Limb (tissue), 2 donors: ENCODE measurements around the gene PSAP.
A peak's percentile ranks its signal among the peaks of the same experiment; 100 is the strongest.

Source experiments
- DNase-seq, 2 donors: peaks; one replicate each; pipeline ENCODE4 v3.0.0-alpha.2; 2016; ENCODE audit errors: extremely low spot score in 2 of 2

PSAP gene

DNA sequence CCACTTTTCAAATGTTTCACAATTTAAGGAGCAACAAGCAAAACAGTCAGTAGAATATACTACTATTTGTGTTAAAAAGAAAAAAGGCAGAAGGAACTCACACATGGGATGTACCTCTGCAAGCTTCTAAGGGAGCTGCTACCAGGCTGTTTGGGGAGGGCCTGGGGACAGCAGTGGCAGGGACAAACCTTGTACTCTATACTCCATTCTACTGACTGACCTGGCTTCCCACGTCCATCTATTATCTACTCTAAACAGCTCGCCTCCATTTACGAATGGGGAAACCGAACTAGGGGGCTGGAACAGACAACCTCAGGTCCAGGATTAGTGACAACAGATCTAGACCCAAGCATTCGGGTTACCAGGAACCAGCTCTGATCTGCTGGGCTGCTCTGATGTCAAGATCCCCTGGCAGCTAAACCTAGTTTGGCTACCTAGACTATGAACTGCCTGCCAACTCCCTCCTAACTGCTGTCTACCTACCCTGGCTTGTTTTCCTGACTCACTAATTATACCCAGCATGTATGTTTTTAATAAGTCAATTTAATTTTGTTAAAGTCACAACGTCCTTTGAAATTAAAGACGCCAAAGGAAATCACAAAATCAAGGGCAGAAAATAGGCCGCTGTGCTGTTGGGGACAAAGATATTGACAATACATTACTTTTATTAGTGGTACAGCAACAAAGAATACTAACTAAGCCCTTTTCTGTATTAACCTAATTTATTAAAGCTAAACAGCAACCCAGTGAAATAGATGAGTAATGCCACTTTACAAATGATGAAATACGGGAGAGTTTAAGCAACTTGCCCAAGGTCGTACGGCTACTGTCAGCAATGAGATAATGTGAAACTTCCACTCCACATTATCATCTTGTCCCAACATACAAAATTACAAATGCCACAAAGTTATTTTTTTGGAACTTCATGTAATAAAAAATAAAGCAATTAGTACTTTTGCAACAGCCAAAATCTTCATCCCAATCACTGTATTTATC is 5.3 kb downstream of the PSAP start:
- DNase-seq, result no peak

DNA sequence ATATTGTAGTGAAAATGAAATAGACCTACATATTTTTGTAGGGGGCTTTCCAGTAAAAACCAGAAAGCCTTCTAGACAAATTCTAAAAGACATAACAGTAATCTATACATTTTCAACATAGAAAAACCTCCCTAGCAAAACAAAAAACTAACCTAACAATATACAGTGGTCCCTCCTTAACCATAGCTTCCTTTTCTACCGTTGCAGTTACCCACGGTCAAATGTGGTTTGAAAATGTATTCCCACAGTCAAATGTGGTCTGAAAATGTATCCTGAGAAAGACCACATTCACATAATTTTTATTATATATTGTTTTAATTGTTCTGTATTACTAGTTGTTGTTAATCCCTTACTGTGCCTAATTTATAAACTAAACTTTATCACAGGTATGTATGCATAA is 6.4 kb downstream of the PSAP start:
- no peak for DNase-seq

DNA sequence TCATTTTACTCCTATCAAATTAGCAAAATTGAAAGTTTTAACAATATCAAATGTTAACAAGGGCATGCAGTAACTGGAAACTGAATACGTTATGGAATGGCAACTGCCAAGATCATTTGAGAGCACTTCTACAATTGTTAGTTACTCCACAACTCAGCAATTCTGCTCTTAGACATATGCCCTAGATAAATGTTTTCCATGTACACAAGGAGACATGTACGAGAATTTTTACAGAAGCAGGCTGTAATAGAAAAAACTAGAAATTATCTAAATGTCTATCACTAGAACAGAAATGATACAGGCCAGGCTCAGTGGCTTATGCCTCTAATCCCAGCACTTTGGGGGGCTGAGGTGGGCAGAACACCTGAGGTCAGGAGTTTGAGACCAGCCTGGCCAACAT is 7.0 kb downstream of the PSAP start:
- no peak for DNase-seq

DNA sequence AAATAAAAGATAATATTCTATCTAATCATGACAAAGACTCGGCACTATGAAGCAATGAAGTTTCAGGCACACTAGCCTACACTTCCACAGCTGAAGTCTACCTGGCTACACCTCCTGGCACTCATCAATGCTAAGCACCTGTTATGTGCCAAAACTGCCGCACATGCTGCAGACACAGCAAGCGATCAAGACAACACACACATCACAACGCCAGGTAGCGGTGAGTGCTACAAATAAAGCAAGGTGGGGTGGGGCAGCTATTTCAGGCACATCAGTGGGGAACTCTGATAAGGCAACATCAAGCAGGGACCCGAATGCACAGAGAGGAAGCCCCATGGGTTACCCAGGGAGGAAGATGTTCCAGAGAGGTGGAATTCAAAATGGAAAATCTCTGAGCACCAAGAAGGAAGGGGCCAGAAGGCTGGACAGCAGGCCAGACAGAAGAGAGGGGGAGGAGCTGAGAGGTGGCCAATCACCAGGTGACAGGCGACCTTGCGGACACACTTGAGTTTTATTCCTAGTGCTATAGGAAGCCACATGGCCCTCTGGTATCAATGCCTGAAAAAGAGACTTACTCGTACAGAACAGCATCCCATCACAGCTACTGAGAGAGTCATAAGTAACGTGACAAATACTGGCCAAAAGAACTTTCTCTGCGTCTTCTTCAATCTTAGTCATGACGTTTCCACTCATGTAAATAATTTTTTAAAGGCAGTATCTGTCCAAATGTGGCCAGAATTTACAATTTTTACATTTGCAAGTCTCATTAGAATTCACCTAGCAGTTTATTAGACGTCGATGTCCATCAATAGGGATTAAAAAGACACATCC is 8.0 kb downstream of the PSAP start:
- no peak for DNase-seq

DNA sequence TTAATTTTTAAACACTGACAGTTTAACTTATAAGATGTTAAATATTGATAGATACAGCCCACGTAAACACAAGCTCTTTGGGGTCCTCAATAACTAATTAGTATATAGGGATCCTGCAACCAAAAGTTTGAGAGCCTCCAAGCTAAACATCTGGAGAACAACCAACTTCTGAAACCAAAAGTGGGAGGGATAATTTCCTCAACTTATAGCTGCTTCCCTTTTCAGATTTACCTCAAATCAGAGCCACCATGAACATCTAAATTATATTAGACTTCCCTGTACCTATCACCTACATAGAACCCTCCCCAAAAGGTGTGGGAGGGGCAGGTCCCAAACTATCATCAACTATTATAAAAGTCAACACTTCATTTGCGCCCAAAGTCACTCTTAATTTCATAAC is 8.6 kb downstream of the PSAP start:
- DNase-seq, result no peak

DNA sequence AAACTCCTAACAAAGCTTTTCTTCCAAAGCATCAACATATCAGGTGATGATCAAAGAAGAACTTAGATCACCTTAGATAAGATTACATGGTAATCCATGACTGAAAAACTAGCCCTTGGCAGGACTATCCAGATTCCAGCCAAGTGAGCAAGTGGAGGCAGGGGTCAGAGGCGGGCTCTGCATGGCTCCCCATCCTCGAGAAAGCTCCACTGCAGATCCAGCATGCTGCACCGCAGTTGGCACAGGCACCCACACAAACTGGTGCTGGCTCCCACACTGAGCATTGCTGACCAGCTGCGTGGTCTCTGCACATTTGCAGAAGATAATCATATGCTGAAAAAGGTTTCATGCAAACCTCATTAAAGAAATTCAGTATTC is 10.1 kb downstream of the PSAP start:
- DNase-seq, result no peak

DNA sequence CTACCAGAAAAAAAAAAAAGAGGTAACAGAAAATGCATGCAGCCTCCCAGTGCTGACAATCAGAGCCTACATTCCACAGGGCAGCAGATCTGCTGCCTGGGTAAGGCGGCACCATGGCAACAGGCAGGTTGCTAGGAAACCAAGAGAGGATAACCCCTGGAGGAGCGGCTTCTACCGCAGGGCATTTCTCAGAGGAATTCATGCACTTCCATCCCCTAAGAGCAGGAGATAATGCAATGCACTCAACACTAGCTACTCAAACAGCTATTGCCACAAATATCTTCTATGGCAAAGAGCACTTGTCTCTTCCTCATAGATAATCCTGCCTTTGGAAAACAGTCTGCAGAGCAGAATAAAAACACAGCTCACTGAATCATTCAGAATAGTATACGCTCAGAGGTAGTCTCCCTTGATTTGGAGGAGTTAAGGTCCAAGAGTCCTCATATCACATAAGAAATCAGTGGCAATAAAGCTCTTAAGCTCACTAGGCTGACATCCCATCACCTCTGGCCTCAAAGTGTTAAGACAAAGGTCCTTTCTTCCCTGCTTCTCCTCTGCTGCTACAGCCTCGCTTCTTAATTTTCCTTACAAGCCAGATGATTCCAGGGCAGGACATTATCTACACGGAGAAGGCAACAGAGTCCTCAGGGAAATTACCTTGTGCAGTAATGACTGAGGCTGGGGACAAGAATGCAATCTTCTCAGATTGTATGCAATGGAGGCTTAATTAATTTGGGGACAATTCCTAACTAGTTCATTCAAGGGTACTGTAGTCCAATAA is 10.7 kb downstream of the PSAP start:
- DNase-seq, result peak; percentile 53 to 86

DNA sequence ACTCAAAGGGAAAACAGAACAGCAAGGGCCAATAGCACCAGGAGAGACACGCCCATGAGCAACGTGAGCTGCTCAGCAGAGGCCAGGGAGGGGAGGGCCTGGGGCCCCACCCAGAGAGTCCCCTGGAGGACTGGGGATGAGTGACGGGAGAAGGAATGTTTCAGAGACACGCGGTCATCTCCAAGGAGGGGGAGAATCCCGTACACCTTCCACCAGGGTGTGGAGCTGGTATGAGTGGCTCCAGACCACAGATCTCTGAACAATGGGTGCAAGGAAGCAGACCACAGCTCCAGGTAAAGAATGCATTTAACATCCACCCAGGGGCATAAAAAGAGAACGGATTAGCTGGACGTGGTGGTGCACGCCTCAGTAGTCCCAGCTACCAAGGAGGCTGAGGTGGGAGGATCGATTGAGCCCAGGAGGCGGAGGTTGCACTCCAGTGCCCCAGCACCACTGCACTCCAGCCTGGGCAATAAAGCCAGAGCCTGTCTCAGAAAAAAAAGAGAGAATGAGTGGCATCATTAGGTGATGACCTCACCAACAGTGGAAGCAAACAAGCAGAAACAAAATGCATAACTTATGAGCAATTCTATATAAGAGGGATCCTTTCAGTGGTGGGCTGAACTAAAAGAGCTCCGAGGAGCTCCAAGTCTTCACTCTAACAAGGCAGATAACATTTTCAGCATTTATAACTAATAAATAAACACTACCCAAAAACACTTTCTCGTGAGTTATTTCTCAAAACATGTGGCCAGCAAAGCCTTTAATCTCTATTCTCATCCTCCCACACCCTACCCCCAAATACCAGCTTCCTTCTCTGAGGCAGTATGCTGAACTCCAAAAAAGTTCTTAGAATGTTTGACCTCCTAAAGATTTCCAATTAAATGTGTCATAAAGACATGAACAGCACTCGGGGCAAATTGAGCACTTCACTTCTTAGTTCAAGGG is 12.5 kb downstream of the PSAP start:
- no peak for DNase-seq

DNA sequence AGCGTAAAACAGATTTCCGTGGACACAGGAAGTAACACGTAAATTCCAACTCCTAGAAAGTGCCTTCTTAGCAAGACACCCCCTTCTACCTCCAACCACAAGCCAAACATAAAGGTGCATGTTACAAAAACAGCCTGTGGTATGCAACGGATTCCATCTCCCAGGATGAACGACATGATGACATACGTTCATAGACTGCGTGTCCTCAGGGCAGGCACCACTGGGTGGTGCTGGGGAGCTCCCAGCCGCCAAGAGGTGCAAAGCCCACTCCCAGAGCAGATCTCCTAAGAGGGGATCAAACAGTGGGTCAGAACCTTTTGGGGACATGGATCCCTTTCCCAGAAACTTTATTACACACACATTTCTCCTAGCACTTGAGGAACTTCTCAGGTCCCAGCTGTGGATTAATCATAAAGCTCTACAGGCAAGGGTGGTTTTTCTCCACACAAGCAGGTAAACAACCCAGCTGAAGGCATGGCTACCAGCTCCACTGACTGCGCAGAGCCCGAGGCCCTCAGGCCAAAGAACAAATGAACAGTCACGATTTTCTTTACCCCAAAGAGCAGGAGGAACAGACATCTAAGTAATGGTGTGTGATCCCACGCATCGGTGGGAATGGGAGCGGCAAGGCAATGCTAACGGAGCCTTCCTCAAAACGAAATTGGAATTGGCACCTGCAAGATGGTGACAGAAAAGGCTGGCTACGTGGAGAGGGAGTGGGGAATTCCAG is 13.8 kb downstream of the PSAP start:
- DNase-seq, result no peak

DNA sequence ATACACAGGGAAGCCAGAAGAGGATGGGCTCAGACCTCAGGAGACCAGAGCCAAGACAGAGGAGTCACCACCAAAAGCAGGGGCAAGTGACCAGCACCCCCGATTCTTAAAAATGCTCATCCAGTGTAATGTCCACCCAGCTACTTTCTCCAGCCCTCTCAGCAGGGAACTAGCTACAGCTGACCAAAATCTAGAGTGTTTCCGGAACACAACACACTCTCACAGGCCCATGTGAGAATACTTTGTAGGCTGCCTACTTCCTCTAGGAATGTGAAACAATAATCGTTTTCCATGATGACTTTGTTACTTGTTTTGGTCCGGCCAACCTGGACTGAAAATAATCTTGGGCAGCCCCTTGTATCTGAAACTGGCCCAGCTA is 14.5 kb downstream of the PSAP start:
- DNase-seq, result no peak

DNA sequence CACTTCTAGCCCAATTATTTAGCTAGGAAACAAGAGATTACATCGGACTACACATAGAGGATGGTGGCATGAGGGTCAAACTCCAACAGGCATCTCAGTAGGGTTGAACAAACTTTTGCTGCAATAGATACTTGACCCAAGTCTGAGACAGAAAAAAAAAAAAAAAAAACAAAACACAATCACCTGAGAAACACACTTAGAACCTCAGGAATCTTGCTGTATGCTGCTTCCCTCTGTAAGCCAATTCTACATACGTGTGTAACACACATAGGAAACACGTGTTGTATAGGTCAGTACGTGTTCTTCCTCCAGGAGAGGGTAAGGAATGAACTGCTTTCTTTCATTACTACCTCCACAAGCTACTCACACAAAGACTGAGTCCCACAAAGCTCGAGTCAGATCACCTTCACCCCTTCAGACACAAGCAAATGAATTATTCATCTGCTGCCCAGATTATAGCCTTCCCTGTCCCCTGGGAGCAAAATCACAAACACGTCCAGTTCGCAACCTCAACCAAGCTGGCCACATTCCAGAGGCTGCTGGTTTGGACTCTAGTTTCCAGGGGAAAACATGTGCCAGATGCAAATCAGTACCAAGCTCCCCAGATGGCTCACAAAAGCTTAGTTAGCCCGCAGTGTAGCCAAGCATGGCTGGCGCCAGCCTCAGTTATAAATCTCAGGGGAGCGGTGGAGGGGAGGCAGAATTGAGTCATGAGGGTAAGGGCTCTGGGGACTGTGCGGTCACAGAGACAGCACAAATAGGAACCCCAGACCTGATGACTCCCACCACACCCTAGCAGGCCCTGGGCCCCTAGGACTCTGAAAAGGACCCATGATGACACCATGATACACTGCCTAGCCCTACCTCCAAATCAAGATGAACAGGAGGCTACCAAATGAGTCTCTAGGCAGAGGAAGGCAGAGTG is 15.1 kb downstream of the PSAP start:
- peak; percentile 15 to 70 for DNase-seq

DNA sequence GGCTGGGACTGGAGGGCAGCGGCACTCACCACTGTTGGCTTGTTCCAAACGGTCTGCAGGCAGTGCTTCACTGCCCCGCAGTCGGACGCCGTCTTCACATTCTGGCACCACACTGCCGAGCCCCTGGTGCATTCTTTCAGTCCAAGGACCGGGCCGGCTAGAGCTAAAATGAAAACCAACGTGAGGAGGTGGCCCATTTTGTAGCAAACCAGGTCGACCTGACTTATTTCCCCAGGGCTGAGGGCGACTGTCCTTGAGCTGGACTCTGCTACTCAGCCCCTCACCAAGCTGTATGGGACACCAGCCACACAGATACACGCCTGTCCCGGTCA is 16.7 kb downstream of the PSAP start:
- DNase-seq, result no peak

DNA sequence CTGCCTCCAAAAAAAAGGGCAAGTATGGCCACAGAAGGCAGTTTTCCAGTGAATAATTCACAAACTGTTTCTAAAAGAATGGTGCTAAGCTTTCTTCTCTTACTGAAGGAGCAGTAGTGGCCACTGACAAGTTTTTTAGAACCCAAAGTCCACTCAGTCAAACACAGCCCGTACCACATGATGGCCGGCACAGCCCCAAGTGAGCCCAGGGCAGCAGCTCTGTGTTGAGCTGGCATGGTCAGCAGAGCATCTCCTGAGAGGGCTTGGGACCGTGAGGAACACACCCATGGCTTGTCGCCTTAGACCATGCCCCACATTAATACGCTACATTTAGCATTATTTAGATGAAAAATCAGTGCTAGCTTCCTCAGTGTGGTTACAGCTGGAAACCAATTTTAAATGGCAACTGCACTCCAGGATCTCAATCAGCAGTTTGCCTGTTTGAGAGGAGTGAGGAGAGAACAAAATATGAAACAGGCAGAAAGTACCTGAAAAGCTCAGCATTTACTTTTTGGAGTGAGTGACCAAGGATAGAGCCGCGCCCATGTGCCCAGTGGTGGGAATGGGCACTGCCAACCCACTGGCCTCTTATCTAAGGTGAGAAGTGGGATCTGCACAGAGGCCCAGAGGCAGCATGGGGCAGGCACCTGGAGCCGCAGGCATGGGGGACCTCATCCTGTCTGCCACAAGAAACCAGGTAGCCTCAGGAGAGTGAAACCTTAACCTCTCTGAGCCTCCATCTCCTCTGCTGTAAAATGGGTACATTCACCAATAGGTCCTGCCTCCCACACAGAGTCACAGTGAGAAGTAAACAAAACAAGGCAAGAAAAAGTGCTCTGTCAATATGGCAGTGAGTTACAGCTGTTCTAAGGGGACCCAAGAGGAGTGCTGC is 17.4 kb downstream of the PSAP start:
- no peak for DNase-seq

DNA sequence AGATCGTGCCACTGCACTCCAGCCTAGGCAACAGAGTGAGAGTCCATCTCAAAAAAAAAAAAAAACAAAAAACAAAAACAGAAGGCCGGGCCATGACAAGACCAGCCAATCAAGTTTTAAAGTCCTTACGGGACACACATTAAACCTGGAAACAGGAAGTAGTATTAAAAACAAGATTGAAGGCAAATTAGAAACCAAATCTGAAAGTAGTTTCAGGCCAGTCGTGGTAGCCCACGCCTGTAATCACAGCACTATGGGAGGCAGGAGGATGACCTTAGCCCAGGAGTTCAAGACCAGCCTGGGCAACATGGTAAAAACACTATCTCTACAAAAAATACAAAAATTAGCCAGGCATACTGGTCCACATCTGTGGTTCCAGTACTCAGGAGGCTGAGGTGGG is 18.1 kb downstream of the PSAP start:
- no peak for DNase-seq

DNA sequence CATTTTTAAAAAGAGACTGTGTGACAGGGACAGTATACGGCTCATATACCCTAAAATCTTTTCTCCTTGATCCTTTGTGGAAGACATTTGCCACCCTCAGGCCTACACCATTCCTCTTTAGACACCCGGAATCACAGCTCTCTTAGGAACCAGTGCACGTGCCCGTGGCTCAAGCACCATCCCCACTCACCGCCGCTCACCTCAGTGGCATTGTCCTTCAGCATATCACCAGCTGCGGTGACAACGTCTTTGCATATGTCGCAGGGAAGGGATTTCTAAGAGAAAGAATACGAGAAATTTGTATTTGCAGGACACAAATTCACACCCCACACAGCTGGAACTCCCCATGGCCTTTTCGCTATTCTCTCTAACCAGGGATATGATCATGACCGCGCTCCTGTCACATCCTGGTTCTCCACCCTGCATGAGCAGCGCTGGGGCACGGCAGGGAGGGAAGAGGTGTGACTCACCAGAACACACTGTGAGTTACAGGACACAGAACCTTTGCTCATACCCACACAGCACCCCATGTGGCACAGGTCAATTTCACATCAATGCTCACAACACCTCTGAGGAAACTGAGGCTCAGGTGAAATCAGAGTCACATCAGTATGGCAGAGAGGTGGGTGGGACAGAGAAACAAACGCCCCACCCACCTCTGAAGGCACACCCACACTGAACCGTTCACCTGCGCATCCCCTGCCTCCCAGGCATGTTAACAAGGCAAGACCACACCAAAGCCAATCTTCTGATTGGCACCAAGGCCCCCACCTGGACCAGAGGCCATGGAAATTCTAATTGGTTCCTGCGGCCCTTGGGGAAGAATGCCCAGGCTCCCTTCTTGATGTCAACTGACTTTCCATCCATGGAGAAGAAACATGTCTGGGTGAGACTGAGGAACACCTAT is 19.2 kb downstream of the PSAP start:
- no peak for DNase-seq

DNA sequence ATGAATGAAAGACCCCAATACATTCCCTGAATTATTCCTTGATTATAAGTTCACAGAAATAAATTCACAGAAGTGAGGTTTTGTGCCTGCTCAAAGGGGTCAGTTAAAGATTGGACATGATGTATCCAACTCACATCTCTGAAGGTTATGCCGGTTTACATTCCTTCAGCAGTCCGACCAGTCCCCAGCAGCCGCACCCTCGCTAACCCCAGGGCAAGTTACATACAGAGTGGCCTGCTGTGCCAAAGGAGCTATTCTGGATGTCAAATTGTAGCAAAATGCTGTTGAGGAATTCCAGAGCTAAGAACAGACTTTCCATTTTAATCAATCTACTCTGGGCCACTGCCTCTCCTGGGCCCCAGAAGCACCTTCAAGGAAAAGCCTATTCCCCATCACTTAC is 20.3 kb downstream of the PSAP start:
- DNase-seq, result no peak

DNA sequence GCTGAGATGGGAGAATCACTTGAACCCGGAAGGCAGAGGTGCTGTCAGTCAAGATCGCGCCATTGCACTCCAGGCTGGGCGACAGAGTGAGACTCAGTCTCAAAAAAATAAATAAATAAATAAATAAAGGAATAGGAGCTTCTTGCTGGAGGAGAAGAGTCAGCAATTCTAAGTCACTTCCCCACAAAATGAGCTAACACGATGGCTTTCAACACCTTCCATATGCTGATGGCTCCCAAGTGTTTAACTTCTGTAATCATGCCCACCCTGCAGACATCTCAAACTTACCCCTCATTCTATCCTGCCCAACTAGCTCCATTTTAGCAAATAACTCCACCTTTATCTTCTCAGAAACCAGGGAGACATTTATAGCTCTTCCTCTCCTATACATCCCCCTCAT is 21.2 kb downstream of the PSAP start:
- no peak for DNase-seq
